GM21529 (cell line): ENCODE data around the gene GGNBP2.
A peak's percentile ranks its signal among the peaks of the same experiment; 100 is the strongest.

Source experiments
- ATAC-seq: cut with Tn5 transposase; IDR thresholded peaks from one replicate; pipeline ENCODE4 v1.9.1; 2021; ENCODE audit not compliant: unreplicated experiment

GGNBP2 gene

DNA sequence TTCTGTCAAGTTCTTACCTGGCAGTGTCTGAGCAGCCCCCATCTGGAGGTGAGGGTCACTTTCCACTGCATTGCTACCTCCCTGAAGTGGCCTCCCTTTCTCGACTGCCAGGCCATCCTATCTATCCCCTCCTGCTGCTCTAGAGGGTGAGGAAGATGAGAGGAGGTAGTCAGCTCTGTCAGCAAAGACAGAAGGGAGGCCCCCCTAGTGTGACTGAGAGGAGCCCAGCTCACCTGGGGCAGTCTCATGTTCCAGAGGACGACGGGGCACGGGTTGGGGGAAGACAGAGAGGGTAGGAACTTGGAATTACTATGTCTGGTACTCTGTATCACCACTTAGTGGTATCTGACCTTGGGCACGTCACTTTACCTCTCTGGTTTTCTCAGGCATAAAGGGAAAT is 32.1 kb upstream of the GGNBP2 start:
- no peak for ATAC-seq

DNA sequence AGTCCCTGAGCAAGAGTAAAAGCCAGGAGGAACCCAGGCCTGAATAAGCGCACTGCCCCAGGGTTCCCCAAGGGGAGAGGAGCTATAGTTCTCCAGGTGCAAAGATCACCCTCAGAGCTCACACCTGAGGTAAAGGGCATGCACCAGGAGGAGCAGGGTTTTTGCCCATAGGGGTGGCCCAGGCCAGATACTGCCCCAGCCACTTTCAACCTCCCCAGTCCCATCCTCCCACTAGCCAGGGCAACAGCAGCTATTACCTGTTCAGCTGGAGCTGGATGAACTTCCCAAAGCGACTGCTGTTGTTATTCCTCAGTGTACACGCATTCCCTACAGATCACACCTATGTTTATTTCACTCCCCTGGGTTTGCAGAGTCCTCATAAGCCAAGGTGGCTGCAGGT is 29.9 kb upstream of the GGNBP2 start:
- no peak for ATAC-seq

DNA sequence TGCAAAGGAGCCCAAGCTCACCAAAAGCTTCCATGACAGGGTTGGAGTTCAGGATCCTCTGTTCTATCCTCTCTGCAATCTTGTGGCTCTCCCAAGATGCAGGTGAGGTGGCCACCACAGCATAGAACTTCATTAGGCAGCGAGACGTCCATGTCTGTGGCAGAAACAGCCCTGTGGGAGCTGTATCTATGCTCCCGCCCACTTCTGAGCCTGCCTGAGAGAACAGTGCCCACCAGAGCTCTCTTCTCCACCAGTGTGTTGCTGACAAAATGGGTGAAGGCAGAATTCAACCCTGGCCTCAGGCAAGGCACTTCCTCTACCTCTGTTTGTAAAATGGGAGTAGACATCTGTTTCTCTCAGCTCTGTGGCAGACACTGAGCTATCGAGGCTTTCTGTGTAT is 28.9 kb upstream of the GGNBP2 start:
- no peak for ATAC-seq

DNA sequence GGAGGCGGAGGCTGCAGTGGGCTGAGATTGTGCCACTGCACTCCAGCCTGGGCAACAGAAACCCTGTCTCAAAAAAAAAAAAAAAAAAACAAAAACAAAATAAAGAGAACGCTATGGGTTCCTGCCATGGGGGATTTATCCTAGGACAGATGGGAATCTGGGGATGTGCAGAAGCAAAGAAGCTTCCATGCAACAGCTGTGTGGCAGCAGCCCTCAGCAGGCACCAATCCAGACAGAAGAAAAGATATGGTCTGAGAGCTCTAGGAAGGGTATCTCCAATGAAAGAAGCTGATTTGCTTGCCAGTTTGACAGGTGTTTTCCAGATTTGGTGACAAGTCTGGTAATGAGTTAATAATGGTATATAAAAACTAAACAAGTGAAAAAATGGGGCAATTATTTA is 21.6 kb upstream of the GGNBP2 start:
- ATAC-seq, result no peak

DNA sequence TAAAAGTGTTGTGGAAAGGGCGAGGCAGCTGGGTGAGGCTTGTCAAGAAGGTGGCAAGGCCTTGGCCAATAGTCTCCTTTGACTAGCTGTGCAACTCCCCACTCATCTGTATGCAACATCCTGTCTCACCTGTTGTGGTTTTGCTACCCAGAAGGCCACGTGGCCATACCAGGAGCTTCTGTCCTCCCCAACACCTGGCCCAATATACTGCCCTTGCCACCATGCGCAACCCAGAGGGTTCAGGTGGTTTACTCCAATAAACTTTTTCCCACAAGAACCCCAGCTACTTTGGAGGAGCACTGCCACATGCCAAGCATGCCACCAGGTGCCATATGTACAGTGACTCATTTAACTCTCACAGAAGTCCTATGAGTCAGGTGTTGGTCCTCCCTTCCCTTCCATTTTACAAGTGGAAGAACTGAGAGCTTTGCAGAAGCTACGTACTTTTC is 20.3 kb upstream of the GGNBP2 start:
- ATAC-seq, result no peak

DNA sequence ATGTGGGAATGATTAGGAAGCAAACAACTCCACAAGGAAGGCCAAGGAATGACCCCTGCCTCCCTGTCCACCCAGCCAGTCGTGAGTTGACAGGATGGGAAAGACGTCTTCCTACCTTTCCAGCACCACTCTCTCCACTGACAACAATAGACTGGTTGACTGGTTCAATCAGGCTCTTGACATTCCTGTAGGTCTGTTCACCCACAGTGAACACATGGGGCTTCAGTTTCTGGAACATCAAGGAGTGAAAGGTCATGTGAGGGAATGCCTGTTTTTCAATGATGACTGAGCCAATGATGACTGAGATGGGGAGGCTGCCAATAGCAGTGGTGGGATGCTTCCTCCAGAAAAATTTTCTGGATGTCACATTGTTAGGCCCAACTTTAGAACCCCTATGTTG is 19.6 kb upstream of the GGNBP2 start:
- ATAC-seq, result no peak

DNA sequence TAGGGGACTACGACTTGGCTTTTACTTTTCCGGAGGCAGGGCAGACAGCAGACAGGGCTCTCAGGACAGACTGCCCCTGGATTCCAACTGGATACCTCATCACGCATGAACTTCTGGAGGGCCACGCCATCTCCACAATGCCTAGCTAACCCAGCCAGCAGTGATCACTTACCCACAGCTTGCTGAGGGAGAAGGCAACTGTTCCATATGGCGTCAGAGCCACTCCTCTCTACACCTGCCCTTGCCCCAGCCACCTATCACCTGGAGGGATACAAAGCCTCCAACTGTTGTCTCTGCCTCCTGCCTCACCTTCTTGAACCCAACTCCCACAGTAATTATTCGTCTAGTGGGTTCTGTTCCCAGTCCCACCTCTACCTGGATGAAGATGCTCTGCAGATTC is 18.8 kb upstream of the GGNBP2 start:
- ATAC-seq, result no peak

DNA sequence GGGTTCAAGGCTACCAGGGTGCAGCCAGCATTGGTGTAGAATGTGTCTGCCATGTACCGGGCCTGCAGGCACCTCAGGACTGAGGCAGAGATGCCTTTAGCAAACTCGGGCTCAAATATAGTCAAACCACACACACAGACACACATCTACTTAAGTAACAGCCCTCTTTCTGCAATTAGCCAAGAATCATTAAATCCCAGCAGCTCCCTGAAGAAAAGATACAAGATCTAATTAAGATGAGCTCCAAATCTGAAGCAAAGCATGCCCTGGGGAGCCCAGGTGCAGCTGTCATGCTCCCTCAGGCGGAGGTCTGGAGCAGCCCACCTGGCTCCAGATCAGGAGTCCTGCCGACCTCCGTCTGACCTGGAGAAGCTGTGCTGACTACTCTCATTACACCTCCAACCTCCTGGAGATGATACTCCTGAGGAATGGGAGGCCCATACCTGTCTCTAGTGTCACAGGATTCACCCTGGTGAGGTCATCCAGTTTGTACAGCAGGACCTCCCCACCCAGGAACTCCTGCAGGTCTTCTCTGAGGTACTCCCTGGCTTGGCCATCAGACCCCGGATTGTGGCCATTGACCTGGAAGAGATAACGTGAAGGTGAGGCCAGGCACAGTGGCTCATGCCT is 17.0 kb upstream of the GGNBP2 start:
- no peak for ATAC-seq

DNA sequence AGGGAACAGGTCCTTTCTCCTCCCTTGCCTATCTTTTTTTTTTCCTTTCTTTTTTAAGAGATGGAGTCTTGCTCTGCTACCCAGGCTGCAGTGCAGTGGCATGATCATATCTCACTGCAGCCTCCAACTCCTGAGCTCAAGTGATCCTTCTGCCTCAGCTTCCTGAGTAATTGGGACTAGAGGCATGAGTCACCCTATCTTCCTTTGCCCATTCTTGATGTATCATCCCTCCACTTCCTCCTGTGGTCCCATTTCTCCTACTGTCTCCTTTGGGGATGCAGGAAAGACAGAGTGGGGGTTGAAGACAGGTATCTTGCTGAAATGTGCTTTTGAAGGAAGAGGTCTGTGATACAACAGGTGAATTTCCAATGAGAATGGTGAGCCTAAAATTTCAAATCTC is 15.6 kb upstream of the GGNBP2 start:
- no peak for ATAC-seq

DNA sequence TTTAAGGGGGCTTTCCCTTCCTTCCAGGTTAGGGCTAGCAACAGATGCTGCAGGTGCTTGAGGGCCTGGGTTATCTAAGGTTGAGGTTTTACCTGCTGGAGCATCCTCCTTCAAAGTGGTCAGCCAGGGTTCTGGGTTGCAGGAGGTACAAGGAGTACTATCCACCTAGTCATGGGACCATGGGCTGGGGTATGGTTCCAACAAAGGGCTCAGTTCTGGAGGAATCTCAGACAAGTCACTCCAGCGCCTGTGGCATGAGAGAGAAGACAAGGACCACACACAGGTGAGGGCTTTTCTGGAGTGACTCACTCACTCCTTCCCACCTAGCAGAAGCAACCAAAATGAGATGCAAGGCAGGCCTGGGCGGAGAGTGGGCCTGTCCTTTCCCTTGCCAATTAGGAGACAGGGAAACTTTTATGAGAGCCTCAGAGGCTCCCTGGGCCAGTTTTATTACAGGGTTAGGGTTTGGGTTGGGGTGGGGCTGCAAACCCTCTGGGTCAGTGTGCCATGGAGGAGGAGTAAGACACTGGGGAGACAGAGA is 12.2 kb upstream of the GGNBP2 start:
- ATAC-seq, result no peak

DNA sequence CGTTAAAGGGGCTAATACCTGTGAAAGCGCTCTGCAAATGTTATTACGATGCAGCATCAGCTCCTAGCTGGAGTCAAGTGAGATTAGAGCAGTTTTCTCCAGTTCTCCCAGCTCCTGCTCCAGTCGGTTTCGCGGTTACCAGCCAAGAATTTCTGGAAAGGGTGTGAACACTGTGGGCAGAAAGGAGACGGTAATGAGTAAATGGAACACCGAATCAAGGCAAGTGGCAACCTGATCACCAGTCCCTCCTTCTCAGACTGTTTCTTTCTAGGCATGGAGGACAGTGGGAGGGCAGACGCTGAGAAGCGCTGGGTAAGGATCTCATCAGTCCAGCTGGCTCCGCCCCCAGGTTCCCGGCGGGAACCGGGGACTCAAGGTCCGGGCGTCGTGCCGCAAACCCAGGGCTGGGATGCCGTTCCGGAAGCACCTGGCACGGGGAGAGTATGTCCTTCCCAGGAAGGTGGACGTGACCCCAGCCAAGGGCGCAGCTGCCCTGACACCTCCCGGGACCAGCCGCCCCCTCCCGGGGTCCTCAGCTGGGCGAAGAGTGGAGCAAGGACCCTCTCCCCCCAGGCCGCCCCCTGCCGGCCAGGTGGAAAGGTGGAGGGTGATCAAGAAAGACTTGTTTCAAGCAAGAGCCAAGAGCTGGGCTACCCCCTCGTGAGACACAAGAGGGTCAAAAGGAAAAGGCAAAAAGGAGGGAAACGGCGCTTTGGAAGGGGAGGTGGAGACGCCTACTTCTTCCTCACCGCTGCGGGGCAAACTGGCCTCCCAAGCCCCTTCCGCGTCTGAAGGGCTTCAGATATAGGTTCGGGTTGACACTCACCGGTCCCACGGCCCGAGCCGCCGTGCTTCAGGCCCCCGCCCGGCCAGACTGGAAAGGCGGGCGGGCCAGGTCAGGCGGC is 10.5 kb upstream of the GGNBP2 start:
- ATAC-seq, result peak; percentile 31

DNA sequence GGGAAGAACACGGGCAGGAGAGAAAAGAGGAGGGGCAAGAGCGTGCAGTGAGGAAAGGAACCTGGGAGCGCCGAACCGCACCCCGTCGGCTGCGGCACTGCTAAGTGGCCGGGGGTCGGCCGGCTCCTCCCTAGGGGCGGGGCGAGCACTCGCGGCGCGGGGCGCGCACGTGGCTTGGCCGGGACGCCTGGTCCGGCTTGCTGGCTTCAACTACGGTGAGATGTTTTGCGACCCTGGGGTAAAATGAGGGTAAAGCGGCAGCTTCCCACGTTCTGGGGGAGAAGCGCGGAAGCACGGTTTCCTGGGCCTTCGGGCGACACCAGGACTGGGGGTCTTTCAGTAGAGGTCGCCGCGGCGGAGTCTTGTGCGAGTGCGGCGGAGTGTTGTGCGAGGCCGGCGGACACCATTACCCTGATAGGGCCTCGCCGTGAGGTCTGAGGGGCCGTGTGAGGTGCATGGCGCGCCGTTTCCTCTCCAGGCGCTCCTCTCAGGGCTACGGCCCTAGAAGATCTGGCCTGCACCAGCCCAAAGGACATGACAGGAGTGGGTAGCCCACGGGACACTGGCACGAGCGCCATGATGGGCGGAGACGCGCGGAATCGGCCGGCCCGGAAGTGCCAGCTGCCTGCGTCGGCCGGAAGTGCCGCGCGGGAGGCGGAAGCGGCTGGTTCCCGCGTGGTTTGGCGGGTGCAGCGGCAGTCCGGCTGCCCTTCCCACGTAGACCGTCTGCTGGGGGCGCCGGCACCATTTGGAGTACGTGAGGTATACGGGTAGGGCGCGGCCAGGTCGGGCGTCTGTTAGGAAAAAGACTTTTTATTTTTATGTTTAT is 9.7 kb upstream of the GGNBP2 start, which contains the start of the genes MYO19 and PIGW:
Gene MYO19, minus strand, starts transcription at position 29 of the 829 bp plus-strand sequence. CDS start 2,330 bp downstream, outside the sequence.
Gene PIGW, plus strand, starts transcription at position 148 of the 829 bp plus-strand sequence. CDS start 2,115 bp downstream, outside the sequence.
- peak; percentile 68 for ATAC-seq

DNA sequence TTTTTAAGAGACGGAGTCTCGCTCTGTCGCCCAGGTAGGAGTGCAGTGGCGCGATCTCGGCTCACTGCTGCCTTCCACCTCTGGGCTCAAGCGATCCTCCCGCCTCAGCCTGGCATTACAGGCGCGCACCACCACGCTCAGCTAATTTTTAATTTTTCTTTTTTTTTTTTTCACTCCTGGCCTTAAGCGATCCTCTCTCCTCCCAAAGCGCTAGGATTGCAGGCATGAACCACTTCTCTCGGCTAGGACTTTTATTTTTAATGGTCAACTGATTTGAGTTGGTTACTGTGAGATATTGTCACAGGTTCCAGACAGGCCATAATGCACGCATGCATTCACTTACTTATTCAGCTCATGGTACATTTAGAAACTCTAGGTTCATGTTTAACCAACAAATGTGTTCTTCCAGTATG is 9.0 kb upstream of the GGNBP2 start:
- ATAC-seq, result peak; percentile 13

DNA sequence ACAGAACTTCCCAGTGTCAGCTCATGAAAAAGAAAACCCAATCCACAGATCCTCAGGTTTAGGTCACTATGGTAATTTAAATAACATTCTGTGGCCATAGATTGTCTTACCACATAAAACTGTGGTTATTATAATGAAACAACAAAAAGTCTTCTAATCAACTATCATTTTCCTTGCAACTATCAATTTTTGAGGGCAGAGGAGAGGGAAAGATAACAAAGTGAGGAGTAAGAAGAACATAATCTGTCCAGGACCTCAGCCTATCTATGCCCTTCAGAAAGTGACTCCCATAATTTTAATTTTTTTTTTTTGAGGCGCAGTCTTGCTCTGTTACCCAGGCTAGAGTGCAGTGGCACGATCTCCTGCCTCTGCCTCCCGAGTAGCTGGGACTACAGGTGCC is 4.0 kb upstream of the GGNBP2 start:
- ATAC-seq, result no peak

DNA sequence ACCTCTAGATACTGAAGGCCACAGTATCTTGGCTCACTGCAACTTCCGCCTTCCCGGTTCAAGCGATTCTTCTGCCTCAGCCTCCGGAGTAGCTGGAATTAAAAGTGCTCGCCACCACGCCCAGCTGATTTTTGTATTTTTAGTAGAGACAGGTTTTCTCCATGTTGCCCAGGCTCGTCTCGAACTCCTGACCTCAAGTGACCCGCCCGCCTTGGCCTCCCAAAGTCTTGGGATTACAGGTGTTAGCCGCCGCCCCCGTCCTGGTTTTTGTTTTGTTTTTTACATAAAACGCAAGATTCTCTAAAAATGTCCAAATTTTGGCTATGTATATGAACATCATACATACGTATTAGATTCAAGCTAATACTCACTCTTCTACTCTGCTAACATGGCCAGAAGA is 2.0 kb upstream of the GGNBP2 start:
- no peak for ATAC-seq

DNA sequence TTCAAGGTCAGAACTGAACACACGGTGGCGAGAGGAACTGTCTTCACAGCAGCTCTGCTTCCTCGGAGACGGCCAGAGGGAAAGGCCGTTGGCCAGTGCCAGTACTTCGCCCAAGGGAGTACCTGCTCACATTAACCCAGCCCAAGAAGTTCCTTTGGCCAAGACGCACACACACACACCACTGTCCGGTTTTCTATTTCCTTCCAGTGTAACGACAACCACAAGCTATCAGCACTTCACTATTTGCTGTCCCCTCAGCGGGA is 744 bp upstream of the GGNBP2 start:
- peak; percentile 18 for ATAC-seq

DNA sequence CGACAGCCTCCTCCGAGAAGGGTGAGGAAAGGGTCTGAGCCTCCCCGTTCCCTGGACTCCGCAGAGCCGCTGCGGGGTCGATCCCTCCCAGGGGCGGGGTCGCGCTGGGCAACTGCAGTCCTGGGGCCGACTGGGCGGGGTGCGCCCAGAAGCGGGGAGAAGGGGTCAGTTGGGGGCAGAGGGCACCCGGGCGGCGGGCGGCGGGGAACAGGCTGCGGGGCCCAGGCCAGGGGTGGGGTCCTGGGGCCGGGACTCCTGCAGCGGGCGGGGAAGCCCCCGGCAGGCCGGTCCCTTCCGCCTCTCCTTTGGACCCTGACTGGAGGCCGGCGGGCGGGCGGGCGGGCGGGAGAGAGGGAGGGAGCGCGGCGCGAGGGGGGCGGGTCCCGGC is 352 bp downstream of the GGNBP2 start:
- peak; percentile 29 for ATAC-seq

DNA sequence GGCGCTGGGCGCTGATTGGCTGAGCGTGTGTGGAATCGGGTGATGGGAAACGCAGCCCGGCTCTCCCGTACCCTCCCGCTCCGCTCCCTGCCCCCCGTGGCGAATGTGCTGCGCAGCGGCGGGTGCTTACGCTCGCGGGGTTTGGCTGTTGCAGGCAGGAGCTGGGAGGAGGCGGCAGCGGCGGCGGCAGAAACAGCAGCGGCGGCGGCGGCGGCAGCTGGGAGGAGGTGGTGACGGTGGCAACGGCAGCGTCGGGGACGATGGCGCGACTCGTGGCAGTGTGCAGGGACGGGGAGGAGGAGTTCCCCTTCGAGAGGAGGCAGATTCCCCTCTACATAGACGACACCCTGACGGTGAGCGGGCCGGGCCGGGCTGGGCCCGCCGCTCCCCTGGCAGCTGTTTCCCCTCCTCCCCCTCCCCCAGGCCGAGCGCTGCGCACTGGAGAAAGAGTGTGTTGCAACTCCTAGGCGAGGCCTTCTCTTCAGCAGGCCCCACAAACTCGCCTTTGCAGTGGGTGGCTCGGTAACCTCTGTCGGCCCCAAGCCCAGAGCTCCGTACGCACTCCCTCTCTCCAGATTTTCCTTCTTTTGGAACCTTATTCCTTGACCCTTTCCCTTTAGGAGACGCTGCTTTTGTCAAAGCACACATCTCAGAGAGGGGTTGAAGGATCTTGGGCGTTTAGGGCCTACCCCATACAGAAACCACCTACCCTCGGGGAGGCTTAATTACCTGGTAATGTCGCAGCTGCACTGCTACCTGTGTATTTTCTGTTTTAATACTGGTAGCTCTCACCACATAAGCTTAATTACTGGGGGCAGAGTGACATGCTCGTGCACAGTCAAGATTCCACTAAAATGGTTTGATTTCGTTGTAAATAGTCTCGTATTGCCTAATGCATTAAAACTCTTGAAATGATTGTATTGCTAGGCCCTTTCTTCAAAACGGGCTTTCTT is 1.0 kb downstream of the GGNBP2 start:
- peak; percentile 66 for ATAC-seq

DNA sequence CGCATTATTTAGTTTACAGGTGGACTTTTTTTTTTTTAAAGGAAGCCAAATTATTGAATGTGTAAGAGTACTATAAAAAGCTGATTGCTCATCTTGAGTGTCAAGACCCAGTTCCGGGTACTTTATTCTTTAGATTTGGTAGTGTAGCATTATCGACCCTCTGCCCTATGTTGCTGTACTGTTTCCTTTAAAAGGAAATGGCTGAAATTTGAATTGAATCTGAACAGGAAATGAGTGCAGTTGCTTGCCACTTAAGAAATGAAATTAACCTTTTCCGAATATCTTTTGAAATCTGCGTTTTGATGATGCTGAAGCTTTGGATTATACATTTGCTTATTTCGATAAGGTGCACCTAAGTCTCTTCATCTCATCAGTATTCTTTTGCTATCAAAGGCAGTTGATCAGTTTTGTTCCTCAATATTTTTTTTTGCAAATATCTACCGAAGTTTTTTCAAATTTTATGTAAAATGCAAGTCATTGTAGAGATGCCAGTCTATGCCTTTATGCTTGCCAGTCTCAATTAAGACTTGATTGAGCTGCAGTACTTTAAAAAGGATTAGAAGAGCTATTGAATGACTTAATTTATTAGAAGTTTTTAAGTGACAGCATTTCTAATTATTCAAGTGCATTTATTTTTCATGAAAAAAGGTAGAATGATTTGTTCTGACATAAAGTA is 1.8 kb downstream of the GGNBP2 start:
- no peak for ATAC-seq

DNA sequence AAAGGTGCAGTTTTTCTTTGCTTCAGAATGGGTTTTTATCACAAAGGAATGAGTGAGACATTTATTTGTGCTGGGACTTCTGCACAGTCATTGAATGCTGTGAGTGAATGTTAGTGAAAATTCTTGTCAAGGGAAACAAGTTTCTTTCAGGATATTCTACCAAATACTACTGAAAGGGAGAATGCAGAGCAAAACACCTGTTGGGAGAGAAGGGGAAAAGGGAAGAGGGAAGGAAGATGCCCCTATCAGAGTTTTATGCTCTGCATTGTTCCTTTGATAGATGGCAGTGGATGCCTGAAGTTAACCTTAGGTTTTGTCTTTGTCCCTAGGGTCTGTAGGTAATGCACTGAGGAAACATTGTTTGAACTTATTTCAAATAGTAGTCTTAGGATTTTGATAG is 3.1 kb downstream of the GGNBP2 start:
- no peak for ATAC-seq
